ENCODE data around the gene DENND10.

DNA sequence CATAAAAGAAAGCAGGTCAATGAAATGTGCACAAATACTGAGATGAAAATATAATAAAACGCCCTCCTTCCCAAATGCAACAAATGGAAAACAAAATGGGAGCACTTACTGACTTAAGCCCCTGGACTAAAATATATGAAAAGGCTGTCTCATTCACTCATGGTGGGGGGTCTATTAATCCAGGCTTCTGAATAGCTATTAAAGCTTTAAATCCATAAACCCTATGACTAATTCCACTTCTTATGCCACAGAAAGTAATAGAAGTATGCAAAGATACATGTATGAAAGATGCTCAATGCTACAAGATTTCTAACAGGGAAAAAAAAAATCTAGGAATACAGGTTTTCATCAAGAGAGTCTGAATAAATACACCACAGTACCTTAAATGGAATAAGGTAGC, 43.8 kb upstream of the DENND10 start:
- TF ChIP-seq POLR2AphosphoS5 (IDR thresholded peaks at IDR 0.05; ENCODE audit: borderline replicate concordance, low read depth, low read length) (no peak), EZH2 (IDR thresholded peaks at IDR 0.05) (no peak)
